OCI-LY7 (cell line): Measurements from ENCODE around the gene PDE6G.

ENCODE experiments used
- CTCF ChIP-seq: fragments of 200-600 bp; sonication (generic); conservative IDR thresholded peaks from 2 replicates; pipeline ENCODE4 v1.5.1; 2014; ENCODE audit warnings: mild to moderate bottlenecking, antibody characterized with exemption, low read length, moderate library complexity, mixed read lengths
- EZH2phosphoT487 ChIP-seq: fragments of 200-600 bp; sonication (generic); IDR thresholded peaks from 2 replicates; pipeline ENCODE4 v1.6.1; 2018; ENCODE audit warnings: low read depth, borderline replicate concordance, mild to moderate bottlenecking, mixed run types, antibody characterized with exemption, low read length, moderate library complexity, mixed read lengths

GRCh38 chr17:81695801-81696200 is 39.5 kb upstream of the PDE6G start:
- no peak for TF ChIP-seq CTCF
- no peak for TF ChIP-seq EZH2phosphoT487
